IMR-90 (cell line): ENCODE data around the gene ADAMTSL1. TPM values are rescaled to one million over a fixed set of nuclear protein-coding genes. Genes with fewer than 3 reads are reported as not detected.

Experiments used
- ATAC-seq: fragments of 200-7000 bp; cut with Tn5 transposase; 2 replicates; pipeline ENCODE4 v1.9.1; 2020; ENCODE audit warnings: low read depth, mild to moderate bottlenecking, moderate library complexity
- BruUV-seq: library from RNA; stranded (reverse); fragments of 400-500 nt; replicated peaks from 2 replicates; lab custom pipeline; 2021; lab: Mats Ljungman, UMichigan
- CTCF ChIA-PET: fragments of 300-600 bp; formaldehyde crosslinking; extraction: SDS; loops from one replicate; lab custom pipeline; 2021; ENCODE audit warnings: antibody characterized with exemption; lab: Yijun Ruan, JAX
- POLR2A ChIA-PET: fragments of 300-600 bp; sonication (Branson Sonifier 250); formaldehyde crosslinking; loops from one replicate; lab custom pipeline; 2022; ENCODE audit warnings: antibody characterized with exemption; ENCODE audit not compliant: unreplicated experiment; lab: Charles Lee
- DNase-seq: peaks from one replicate; pipeline ENCODE4 v3.0.0; 2013
- H2AFZ ChIP-seq: replicated peaks from 2 replicates; pipeline ENCODE3; 2013; ENCODE audit warnings: low read length, mild to moderate bottlenecking; ENCODE audit not compliant: poor library complexity
- H2AK5ac ChIP-seq: 2 replicates; pipeline ENCODE4 v1.6.1; 2013; ENCODE audit warnings: low read depth, low read length, inconsistent platforms
- H2AK9ac ChIP-seq: replicated peaks from 2 replicates; pipeline ENCODE3; 2013; ENCODE audit warnings: mild to moderate bottlenecking, low read depth, low read length, moderate library complexity; ENCODE audit not compliant: poor library complexity
- H2BK120ac ChIP-seq: 2 replicates; pipeline ENCODE4 v1.6.1; 2013; ENCODE audit warnings: low read depth, low read length, inconsistent platforms
- H2BK15ac ChIP-seq: 3 replicates; pipeline ENCODE4 v1.6.1; 2013; ENCODE audit warnings: low read depth, low read length, inconsistent platforms
- H2BK20ac ChIP-seq: 2 replicates; pipeline ENCODE4 v1.6.1; 2013; ENCODE audit warnings: low read depth, mild to moderate bottlenecking, inconsistent platforms, low read length, moderate library complexity
- H2BK5ac ChIP-seq: 2 replicates; pipeline ENCODE4 v1.6.1; 2013; ENCODE audit warnings: mild to moderate bottlenecking, low read depth, low read length, inconsistent platforms; ENCODE audit not compliant: poor library complexity, severe bottlenecking
- H3K14ac ChIP-seq: replicated peaks from 2 replicates; pipeline ENCODE4 v1.6.1; 2013; ENCODE audit warnings: low read depth, low read length, inconsistent platforms
- H3K18ac ChIP-seq: 2 replicates; pipeline ENCODE4 v1.6.1; 2013; ENCODE audit warnings: low read depth, low read length, control low read depth
- H3K23ac ChIP-seq: 2 replicates; pipeline ENCODE4 v1.6.1; 2013; ENCODE audit warnings: low read depth, low read length, inconsistent platforms
- H3K27ac ChIP-seq: 2 replicates; pipeline ENCODE4 v1.5.1; 2013; ENCODE audit warnings: mild to moderate bottlenecking, control low read depth, low read length; ENCODE audit not compliant: insufficient read depth
- H3K27me3 ChIP-seq: 2 replicates; pipeline ENCODE4 v1.6.1; 2013; ENCODE audit warnings: low read length; ENCODE audit not compliant: control insufficient read depth, insufficient read depth
- H3K36me3 ChIP-seq: 2 replicates; pipeline ENCODE4 v1.6.1; 2013; ENCODE audit warnings: low read length, mixed read lengths; ENCODE audit not compliant: control insufficient read depth, insufficient read depth
- H3K4ac ChIP-seq: 2 replicates; pipeline ENCODE4 v1.6.1; 2013; ENCODE audit warnings: low read depth, low read length, inconsistent platforms
- H3K4me1 ChIP-seq: 2 replicates; pipeline ENCODE4 v1.6.1; 2013; ENCODE audit warnings: low read length, mixed read lengths; ENCODE audit not compliant: control insufficient read depth, insufficient read depth
- H3K4me2 ChIP-seq: 2 replicates; pipeline ENCODE4 v1.6.1; 2013; ENCODE audit warnings: low read depth, mild to moderate bottlenecking, control low read depth, low read length, moderate library complexity
- H3K4me3 ChIP-seq: 2 replicates; pipeline ENCODE4 v1.5.1; 2013; ENCODE audit warnings: low read depth, mild to moderate bottlenecking, control low read depth, low read length, moderate library complexity; ENCODE audit not compliant: insufficient read depth
- H3K56ac ChIP-seq: 2 replicates; pipeline ENCODE4 v1.6.1; 2013; ENCODE audit warnings: low read length, inconsistent platforms; ENCODE audit not compliant: insufficient read depth; ENCODE audit errors: extremely low read depth
- H3K79me1 ChIP-seq, 2 experiments: 2 replicates each; pipeline ENCODE4 v1.6.1; 2013; ENCODE audit warnings: low read length in 2 of 2, inconsistent platforms in 1 of 2, low read depth in 1 of 2
- H3K9ac ChIP-seq: 2 replicates; pipeline ENCODE4 v1.6.1; 2013; ENCODE audit warnings: low read depth, low read length, control low read depth
- H3K9me1 ChIP-seq: 2 replicates; pipeline ENCODE4 v1.6.1; 2013; ENCODE audit warnings: low read length, inconsistent platforms; ENCODE audit not compliant: insufficient read depth
- H3K9me3 ChIP-seq: 2 replicates; pipeline ENCODE4 v1.6.1; 2013; ENCODE audit warnings: low read length; ENCODE audit not compliant: control insufficient read depth, insufficient read depth
- H4K20me1 ChIP-seq: 2 replicates; pipeline ENCODE4 v1.6.1; 2013; ENCODE audit warnings: low read length, inconsistent platforms; ENCODE audit not compliant: insufficient read depth
- H4K5ac ChIP-seq: 2 replicates; pipeline ENCODE4 v1.6.1; 2013; ENCODE audit warnings: mild to moderate bottlenecking, low read depth, low read length, control low read depth
- H4K8ac ChIP-seq, 2 experiments: 2 replicates each; pipeline ENCODE4 v1.6.1; 2013; ENCODE audit warnings: low read depth in 2 of 2, low read length in 2 of 2, control low read depth in 1 of 2, inconsistent platforms in 1 of 2
- H4K91ac ChIP-seq: 2 replicates; pipeline ENCODE4 v1.6.1; 2013; ENCODE audit warnings: low read depth, low read length, inconsistent platforms; ENCODE audit not compliant: insufficient read depth
- BHLHE40 ChIP-seq: fragments of 150-350 bp; IDR thresholded peaks from 2 replicates; pipeline ENCODE4 v1.6.1; 2016; ENCODE audit warnings: mild to moderate bottlenecking, low read depth, low read length
- CEBPB ChIP-seq: IDR thresholded peaks from 2 replicates; pipeline ENCODE4 v1.6.1; 2012; ENCODE audit warnings: low read depth, low read length, improper control_type of control experiment
- CHD1 ChIP-seq: IDR thresholded peaks from 2 replicates; pipeline ENCODE4 v1.6.1; 2012; ENCODE audit warnings: low read depth, low read length, improper control_type of control experiment
- CTCF ChIP-seq: conservative IDR thresholded peaks from 2 replicates; pipeline ENCODE4 v1.5.1; 2012; ENCODE audit warnings: mild to moderate bottlenecking, low read depth, low read length, improper control_type of control experiment
- ELK1 ChIP-seq: fragments of 150-350 bp; IDR thresholded peaks from 2 replicates; pipeline ENCODE4 v1.6.1; 2016; ENCODE audit warnings: low read depth, mild to moderate bottlenecking, low read length, moderate library complexity, borderline replicate concordance
- FOS ChIP-seq: fragments of 150-350 bp; IDR thresholded peaks from 2 replicates; pipeline ENCODE4 v1.6.1; 2016; ENCODE audit warnings: low read depth, low read length
- MXI1 ChIP-seq: IDR thresholded peaks from 2 replicates; pipeline ENCODE4 v1.6.1; 2012; ENCODE audit warnings: low read depth, mild to moderate bottlenecking, low read length, moderate library complexity, borderline replicate concordance
- RCOR1 ChIP-seq: IDR thresholded peaks from 2 replicates; pipeline ENCODE4 v1.6.1; 2012; ENCODE audit warnings: mild to moderate bottlenecking, low read length, improper control_type of control experiment; ENCODE audit not compliant: insufficient replicate concordance
- SMC3 ChIP-seq: fragments of 150-350 bp; IDR thresholded peaks from 2 replicates; pipeline ENCODE4 v1.6.1; 2016; ENCODE audit warnings: low read depth, mild to moderate bottlenecking, antibody characterized with exemption, low read length, moderate library complexity
- USF2 ChIP-seq: fragments of 150-350 bp; IDR thresholded peaks from 2 replicates; pipeline ENCODE4 v1.6.1; 2017; ENCODE audit warnings: mild to moderate bottlenecking, antibody characterized with exemption, low read length, low read depth
- WGBS, 2 experiments: methylation state at CpG; one replicate each; pipeline versions ENCODE4 v1.1.5 to v1.1.7; 2013; ENCODE audit warnings: missing lambda C conversion rate in 2 of 2; ENCODE audit not compliant: insufficient read length in 1 of 2; ENCODE audit errors: extremely low coverage in 2 of 2; 5-methylcytosine and 5-hydroxymethylcytosine counted together
- dilution Hi-C: fragments of 300-500 bp; cut with HindIII; formaldehyde crosslinking; loops from one replicate; pipeline ENCODE4 v1.14.3; 2018; ENCODE audit warnings: low sequenced_read_pairs; ENCODE audit not compliant: unreplicated experiment
- in situ Hi-C: fragments of 300-500 bp; cut with MboI; formaldehyde crosslinking; loops from 3 replicates; pipeline ENCODE4 v1.14.3; 2019; ENCODE audit warnings: low sequenced_read_pairs, inconsistent platforms, mixed read lengths
- intact Hi-C: fragments of 100-400 bp; cut with micrococcal nuclease; formaldehyde crosslinking; loops from 2 replicates; pipeline ENCODE4 v1.10.0; 2022
- polyA plus RNA-seq, 3 experiments: library from polyadenylated mRNA; depleted of rRNA; stranded (reverse); fragments of >200 nt; gene quantifications; 2 replicates each; pipeline ENCODE4 v1.2.3, GENCODE V29; 2012; ENCODE audit warnings: low replicate concordance in 1 of 3
- total RNA-seq: library from RNA; depleted of rRNA; stranded (reverse); fragments of >200 nt; gene quantifications from 2 replicates; pipeline ENCODE4 v1.2.3, GENCODE V29; 2012

Gene ADAMTSL1
- total and polyA plus RNA-seq, 2 of the 4 experiments (the other 2 are of a cell fraction) = 38.2 to 62.2 TPM

DNA sequence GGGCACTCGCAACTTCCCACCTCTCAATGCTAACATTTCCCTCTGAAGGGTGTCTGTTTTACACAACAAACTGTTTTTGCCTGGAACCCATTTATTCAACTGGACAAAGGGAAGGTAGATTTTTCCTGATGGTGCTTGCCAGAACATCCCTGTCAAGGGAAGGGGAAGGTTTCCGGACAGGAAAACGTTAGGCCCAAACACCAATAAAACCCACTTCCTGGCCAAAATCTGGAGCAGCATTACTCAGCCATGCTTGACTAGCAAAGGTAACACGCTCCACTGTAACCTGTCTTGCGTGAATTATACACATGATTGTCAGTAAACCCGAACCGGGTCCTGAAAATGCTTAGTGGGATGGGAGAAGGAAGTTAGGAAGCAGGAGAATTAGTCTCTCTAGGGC is 468.8 kb downstream of the ADAMTSL1 start:
- Histone ChIP-seq H2AK9ac (no peak overlapping the region), H2BK5ac (no peak overlapping the region), H3K27me3 (peaks cover 36% of the 10 kb centered on the region), H3K56ac (no peak overlapping the region), H2BK120ac (no peak overlapping the region), H4K8ac (no peak overlapping the region), H4K5ac (no peak overlapping the region), H3K4me3 (no peak overlapping the region), H3K9me3 (peaks cover 2% of the 10 kb centered on the region; the same call in 1 of the 2 replicates), H3K79me1 (no peaks in the 10 kb centered on the region), H3K9me1 (0 out of 2 replicates have a peak, but pooled peaks cover under 1% of the 10 kb centered on the region), H2AK5ac (no peak overlapping the region), H3K36me3 (no peaks in the 10 kb centered on the region), H3K23ac (no peak overlapping the region), H3K9ac (no peak overlapping the region), H4K20me1 (no peaks in the 10 kb centered on the region), H3K27ac (no peak overlapping the region), H3K4me2 (no peak overlapping the region), H2AFZ (no peak overlapping the region), H4K91ac (no peak overlapping the region), H3K14ac (no peak overlapping the region), H3K4me1 (no peaks in the 10 kb centered on the region), H2BK20ac (no peak overlapping the region), H3K4ac (no peak overlapping the region), H2BK15ac (no peak overlapping the region), H3K18ac (no peak overlapping the region)
- ATAC-seq (no peak), DNase-seq (no peak)
- ChIA-PET POLR2A (no interaction called here), CTCF (interaction anchor here (0.5 kb wide), 1 partner anchor 72 kb away, joined by 3 read pairs; no protein-coding TSS in a partner anchor)
- TF ChIP-seq BHLHE40 (no peak), SMC3 (no peak), CHD1 (no peak), USF2 (no peak), CEBPB (no peak), RCOR1 (no peak), CTCF (no peak), MXI1 (no peak), ELK1 (no peak), FOS (no peak)
- intact Hi-C loops = no loop called here
- in situ Hi-C loops = no loop called here
- dilution Hi-C loops = no loop called here
- BruUV-seq = no TSS peak
- no CpG with 5 or more reads among the region's 7 CpGs for WGBS, 2 experiments
